Brain microvascular endothelial cell (primary cell): ENCODE results near the gene BICD1.

Experiments
- DNase-seq: peaks from one replicate; pipeline ENCODE4 v3.0.0-alpha.2; 2020
- H3K27ac ChIP-seq: fragments of 250-450 bp; sonication (Bioruptor Pico); 2 replicates; pipeline ENCODE4 v1.5.1; 2020; ENCODE audit warnings: mild to moderate bottlenecking, moderate library complexity
- H3K27me3 ChIP-seq: fragments of 250-450 bp; sonication (Bioruptor Pico); replicated peaks from 2 replicates; pipeline ENCODE4 v1.5.1; 2020; ENCODE audit warnings: mild to moderate bottlenecking
- H3K36me3 ChIP-seq: fragments of 250-450 bp; sonication (Bioruptor Pico); replicated peaks from 2 replicates; pipeline ENCODE4 v1.5.1; 2020; ENCODE audit warnings: mild to moderate bottlenecking
- H3K4me3 ChIP-seq: 2 replicates; pipeline ENCODE4 v1.5.1; 2011; ENCODE audit warnings: low read depth, mild to moderate bottlenecking, control low read depth, low read length, moderate library complexity
- in situ Hi-C: cut with HindIII; loops from 2 replicates; pipeline ENCODE4 v1.10.0; 2017; ENCODE audit warnings: low sequenced_read_pairs, low pct_ligation_motif_present
- TF ChIP-seq, protein P1 (sequence below): IDR thresholded peaks from 2 replicates; pipeline ENCODE4 v1.5.1; 2011; ENCODE audit warnings: low read depth, mild to moderate bottlenecking, moderate library complexity, low read length, control low read depth, inconsistent platforms; ENCODE audit errors: missing control alignments

BICD1 gene

DNA sequence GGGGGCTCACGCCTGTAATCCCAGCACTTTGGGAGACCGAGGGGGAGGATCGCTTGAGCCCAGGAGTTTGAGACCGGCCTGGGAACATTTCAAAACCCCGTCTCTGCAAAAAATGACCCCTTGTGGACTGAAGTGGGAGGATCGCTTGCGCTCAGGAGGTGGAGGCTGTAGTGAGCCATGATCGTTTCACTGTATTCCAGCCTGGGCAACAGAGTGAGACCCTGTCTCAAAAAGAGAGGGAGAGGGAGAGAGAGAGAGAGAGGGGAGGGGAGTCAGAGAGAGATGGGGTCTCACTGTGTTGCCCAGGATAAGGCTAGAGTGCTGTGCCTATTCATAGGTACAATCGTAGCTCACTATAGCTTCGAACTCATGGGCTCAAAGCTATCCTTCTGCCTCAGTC lies 295.5 kb downstream of the BICD1 start:
- Histone ChIP-seq H3K36me3 (no peaks in the 10 kb centered on the region), H3K27ac (no peak overlapping the region), H3K27me3 (no peaks in the 10 kb centered on the region), H3K4me3 (no peak overlapping the region)
- TF ChIP-seq, protein P1, sequence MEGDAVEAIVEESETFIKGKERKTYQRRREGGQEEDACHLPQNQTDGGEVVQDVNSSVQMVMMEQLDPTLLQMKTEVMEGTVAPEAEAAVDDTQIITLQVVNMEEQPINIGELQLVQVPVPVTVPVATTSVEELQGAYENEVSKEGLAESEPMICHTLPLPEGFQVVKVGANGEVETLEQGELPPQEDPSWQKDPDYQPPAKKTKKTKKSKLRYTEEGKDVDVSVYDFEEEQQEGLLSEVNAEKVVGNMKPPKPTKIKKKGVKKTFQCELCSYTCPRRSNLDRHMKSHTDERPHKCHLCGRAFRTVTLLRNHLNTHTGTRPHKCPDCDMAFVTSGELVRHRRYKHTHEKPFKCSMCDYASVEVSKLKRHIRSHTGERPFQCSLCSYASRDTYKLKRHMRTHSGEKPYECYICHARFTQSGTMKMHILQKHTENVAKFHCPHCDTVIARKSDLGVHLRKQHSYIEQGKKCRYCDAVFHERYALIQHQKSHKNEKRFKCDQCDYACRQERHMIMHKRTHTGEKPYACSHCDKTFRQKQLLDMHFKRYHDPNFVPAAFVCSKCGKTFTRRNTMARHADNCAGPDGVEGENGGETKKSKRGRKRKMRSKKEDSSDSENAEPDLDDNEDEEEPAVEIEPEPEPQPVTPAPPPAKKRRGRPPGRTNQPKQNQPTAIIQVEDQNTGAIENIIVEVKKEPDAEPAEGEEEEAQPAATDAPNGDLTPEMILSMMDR: no peak
- in situ Hi-C loops: no loop called here
- no peak for DNase-seq

- TF ChIP-seq, protein P1: no peak
- H3K4me3 ChIP-seq: no peak overlapping the region
- in situ Hi-C loops: no loop called here
- H3K36me3 ChIP-seq: no peaks in the 10 kb centered on the region
- no peak overlapping the region for H3K27ac ChIP-seq
- H3K27me3 ChIP-seq: no peaks in the 10 kb centered on the region
- DNase-seq: no peak
Observed at GRCh38 chr12:32402946-32403345, 296.3 kb downstream of the BICD1 start.

- no peak for DNase-seq
- Histone ChIP-seq H3K36me3 (no peaks in the 10 kb centered on the region), H3K27ac (no peak overlapping the region), H3K4me3 (no peak overlapping the region), H3K27me3 (no peaks in the 10 kb centered on the region)
- TF ChIP-seq, protein P1: no peak
- in situ Hi-C loops: no loop called here
Observed at GRCh38 chr12:32407795-32408194, 301.1 kb downstream of the BICD1 start.

GRCh38 chr12:32413412-32413811 lies 306.8 kb downstream of the BICD1 start:
- DNase-seq: no peak
- no peak overlapping the region for H3K4me3 ChIP-seq
- H3K27me3 ChIP-seq: no peaks in the 10 kb centered on the region
- H3K27ac ChIP-seq: no peak overlapping the region
- no peaks in the 10 kb centered on the region for H3K36me3 ChIP-seq
- in situ Hi-C loops: no loop called here
- TF ChIP-seq, protein P1: no peak

DNA sequence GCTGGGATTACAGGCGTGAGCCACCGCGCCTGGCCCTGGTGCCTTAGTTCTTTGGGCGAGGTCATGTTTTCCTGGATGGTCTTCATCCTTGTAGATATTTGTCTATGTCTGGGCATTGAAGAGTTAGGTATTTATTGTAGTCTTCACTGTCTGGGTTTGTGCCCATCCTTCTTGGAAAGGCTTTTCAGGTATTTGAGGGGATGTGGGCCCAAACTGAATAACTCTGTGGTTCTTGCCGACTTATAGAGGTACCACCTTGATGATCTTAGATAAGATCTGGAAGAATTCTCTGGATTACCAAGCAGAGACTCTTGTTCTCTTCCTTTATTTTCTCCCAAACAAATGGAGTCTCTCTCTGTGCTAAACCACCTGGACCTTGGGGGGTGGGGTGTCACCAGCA lies 311.6 kb downstream of the BICD1 start:
- TF ChIP-seq, protein P1: no peak
- in situ Hi-C loops: no loop called here

DNA sequence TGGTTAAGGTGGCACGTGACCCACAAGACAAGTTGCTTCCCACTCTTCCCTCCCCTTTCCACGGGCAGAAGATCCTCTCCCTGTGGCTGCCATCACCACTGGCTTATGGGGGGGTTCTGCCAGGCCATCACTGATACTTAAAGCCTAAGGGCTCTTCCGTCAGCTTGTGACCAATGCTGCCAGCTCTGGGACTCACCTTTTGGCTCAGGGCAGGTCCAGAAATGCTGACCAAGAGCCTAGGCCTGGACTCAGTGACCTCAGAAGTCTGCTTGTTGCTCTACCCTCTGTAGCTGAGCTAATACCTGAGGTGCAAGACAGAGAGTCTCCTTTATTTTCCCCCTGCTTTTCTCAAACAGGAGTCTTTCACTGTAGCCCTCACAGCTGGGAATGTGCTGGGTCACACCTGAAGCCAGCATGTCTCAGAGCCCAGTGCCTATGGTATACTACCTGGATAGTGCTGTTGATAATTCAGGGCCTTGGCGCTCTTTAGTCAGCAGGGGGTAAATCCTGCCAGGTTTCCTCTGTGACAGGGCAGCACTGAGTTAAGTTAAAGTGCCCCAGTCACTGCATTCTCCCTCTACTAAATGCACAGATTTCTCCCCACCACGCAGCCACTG lies 312.4 kb downstream of the BICD1 start:
- no peaks in the 10 kb centered on the region for H3K27me3 ChIP-seq
- TF ChIP-seq, protein P1: no peak
- no peak overlapping the region for H3K27ac ChIP-seq
- H3K36me3 ChIP-seq: no peaks in the 10 kb centered on the region
- no peak for DNase-seq
- in situ Hi-C loops: no loop called here
- no peak overlapping the region for H3K4me3 ChIP-seq

More for the DNA sequence above, 311.6 kb downstream of the BICD1 start:
- no peak for DNase-seq
- Histone ChIP-seq H3K27ac (no peak overlapping the region), H3K36me3 (no peaks in the 10 kb centered on the region), H3K4me3 (no peak overlapping the region), H3K27me3 (no peaks in the 10 kb centered on the region)
